Glutamatergic neuron (in vitro differentiated cells): ENCODE measurements around the gene KDM1B. TPM values are rescaled to one million over a fixed set of nuclear protein-coding genes. Genes with fewer than 3 reads are reported as not detected.
A peak's percentile ranks its signal among the peaks of the same experiment; 100 is the strongest.

Source experiments
- DNase-seq: peaks from one replicate; pipeline ENCODE4 v3.0.0; 2022
- H3K27ac Mint-ChIP-seq: one replicate; pipeline ENCODE4 v1.8.0; 2020; ENCODE audit warnings: mild to moderate bottlenecking, mixed read lengths, inconsistent platforms; ENCODE audit not compliant: unreplicated experiment
- H3K27me3 Mint-ChIP-seq: one replicate; pipeline ENCODE4 v1.8.0; 2020; ENCODE audit warnings: mild to moderate bottlenecking, moderate library complexity, mixed read lengths, inconsistent platforms; ENCODE audit not compliant: unreplicated experiment
- H3K36me3 Mint-ChIP-seq: one replicate; pipeline ENCODE4 v1.8.0; 2020; ENCODE audit warnings: mild to moderate bottlenecking, mixed read lengths, inconsistent platforms; ENCODE audit not compliant: unreplicated experiment
- H3K4me1 Mint-ChIP-seq: one replicate; pipeline ENCODE4 v1.8.0; 2020; ENCODE audit warnings: mild to moderate bottlenecking, low read depth, mixed read lengths, inconsistent platforms; ENCODE audit not compliant: unreplicated experiment
- H3K4me3 Mint-ChIP-seq: one replicate; pipeline ENCODE4 v1.8.0; 2020; ENCODE audit warnings: mild to moderate bottlenecking, mixed read lengths, inconsistent platforms; ENCODE audit not compliant: unreplicated experiment
- H3K9me3 Mint-ChIP-seq: one replicate; pipeline ENCODE4 v1.8.0; 2020; ENCODE audit warnings: mild to moderate bottlenecking, moderate library complexity, mixed read lengths, inconsistent platforms; ENCODE audit not compliant: unreplicated experiment
- long read RNA-seq: library from polyadenylated mRNA; unstranded; transcript quantifications from one replicate; pipeline ENCODE4 v2.0.0, GENCODE V29; 2020; ENCODE audit not compliant: unreplicated experiment
- total RNA-seq: library from RNA; stranded (reverse); fragmentation: NEBNext Ultra II Directional; extraction: Animal tissue kit (Norgen Biotek cat#: 25700); gene quantifications from one replicate; pipeline ENCODE4 v1.2.1, GENCODE V29; 2021; ENCODE audit not compliant: unreplicated experiment
- TF ChIP-seq, protein P1 (sequence below): fragments of 200-600 bp; sonication (generic); IDR thresholded peaks from one replicate; pipeline ENCODE4 v1.5.0; 2021; ENCODE audit not compliant: partially characterized antibody, unreplicated experiment

KDM1B gene, protein sequence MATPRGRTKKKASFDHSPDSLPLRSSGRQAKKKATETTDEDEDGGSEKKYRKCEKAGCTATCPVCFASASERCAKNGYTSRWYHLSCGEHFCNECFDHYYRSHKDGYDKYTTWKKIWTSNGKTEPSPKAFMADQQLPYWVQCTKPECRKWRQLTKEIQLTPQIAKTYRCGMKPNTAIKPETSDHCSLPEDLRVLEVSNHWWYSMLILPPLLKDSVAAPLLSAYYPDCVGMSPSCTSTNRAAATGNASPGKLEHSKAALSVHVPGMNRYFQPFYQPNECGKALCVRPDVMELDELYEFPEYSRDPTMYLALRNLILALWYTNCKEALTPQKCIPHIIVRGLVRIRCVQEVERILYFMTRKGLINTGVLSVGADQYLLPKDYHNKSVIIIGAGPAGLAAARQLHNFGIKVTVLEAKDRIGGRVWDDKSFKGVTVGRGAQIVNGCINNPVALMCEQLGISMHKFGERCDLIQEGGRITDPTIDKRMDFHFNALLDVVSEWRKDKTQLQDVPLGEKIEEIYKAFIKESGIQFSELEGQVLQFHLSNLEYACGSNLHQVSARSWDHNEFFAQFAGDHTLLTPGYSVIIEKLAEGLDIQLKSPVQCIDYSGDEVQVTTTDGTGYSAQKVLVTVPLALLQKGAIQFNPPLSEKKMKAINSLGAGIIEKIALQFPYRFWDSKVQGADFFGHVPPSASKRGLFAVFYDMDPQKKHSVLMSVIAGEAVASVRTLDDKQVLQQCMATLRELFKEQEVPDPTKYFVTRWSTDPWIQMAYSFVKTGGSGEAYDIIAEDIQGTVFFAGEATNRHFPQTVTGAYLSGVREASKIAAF
- total RNA-seq, result 21.1 TPM
- long read RNA-seq, partial matches to known transcripts, result 1 of 1 reads
- long read RNA-seq, other reads (novel, unspliced or antisense), result 0 of 1 reads

DNA sequence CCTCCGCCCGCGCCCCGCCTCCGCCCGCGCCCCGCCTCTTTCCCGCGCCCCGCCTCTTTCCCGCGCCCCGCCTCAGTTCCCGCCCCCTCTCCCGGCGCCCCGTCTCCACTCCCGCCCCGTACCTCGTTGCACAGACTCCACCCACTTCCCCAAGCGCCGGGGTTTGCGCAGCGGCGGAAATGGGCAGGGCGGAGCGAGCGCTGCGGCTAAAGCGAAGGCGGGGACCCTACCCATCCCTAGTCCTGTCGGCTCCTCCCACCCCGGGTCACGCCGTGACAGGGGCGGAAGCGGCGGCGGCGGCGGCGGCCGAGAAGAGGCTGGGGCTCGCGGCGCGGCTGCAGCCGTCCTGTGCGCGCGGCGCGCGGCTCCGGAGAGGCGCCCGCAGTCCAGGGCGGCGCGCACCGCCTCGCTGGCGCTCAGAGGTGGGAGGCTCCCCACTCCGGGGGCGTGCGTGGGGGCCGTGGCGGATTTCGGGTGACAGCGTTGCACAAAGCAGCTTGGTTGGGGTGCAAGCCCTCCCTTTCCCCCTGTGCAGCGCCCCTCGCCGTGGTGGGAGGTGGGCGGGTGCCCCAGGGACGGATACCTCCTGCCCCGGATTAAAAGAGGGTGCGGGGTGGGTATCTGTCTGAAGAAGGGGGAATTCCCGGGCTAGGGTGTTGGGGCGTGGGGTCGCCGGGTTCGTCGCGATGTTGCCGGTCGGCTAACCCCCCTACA is at the start of gene KDM1B:
TSS of gene KDM1B (plus strand) at position 273 of the 714 bp plus-strand sequence. CDS start 4,474 bp downstream, outside the sequence.
- peak within 1 kb of the TSS; percentile 89 for H3K27ac Mint-ChIP-seq
- TF ChIP-seq, protein P1, sequence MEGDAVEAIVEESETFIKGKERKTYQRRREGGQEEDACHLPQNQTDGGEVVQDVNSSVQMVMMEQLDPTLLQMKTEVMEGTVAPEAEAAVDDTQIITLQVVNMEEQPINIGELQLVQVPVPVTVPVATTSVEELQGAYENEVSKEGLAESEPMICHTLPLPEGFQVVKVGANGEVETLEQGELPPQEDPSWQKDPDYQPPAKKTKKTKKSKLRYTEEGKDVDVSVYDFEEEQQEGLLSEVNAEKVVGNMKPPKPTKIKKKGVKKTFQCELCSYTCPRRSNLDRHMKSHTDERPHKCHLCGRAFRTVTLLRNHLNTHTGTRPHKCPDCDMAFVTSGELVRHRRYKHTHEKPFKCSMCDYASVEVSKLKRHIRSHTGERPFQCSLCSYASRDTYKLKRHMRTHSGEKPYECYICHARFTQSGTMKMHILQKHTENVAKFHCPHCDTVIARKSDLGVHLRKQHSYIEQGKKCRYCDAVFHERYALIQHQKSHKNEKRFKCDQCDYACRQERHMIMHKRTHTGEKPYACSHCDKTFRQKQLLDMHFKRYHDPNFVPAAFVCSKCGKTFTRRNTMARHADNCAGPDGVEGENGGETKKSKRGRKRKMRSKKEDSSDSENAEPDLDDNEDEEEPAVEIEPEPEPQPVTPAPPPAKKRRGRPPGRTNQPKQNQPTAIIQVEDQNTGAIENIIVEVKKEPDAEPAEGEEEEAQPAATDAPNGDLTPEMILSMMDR, result no peak
- peaks cover 3% of the 10 kb centered on the region for H3K4me1 Mint-ChIP-seq
- no peaks in the 10 kb centered on the region for H3K36me3 Mint-ChIP-seq
- no peaks in the 10 kb centered on the region for H3K27me3 Mint-ChIP-seq
- H3K9me3 Mint-ChIP-seq, result no peaks in the 10 kb centered on the region
- H3K4me3 Mint-ChIP-seq, result peak within 1 kb of the TSS; percentile 96
- DNase-seq, result peak; percentile 98

DNA sequence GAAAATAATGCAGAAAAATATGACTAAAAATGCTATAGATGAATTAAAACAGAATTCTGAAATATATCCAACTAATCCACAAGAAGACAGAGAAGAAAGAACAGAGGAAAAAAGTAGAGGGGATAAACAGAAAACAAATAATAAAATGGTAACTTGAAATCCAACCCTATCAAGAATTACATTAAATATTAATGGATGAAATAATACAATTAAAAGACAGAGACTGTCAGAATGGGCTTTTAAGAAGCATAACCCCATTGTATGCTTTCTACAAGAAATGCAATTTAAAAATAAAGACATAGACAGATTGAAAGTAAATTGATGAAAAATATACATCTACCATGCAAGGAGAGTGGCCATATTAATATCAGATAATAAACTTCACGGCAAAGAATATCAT is 48.2 kb upstream of the KDM1B start:
- TF ChIP-seq, protein P1, result no peak
- Mint-ChIP-seq H3K4me3 (no peak overlapping the region), H3K9me3 (peaks cover 2% of the 10 kb centered on the region), H3K4me1 (no peaks in the 10 kb centered on the region), H3K27ac (no peak overlapping the region), H3K27me3 (no peaks in the 10 kb centered on the region), H3K36me3 (no peaks in the 10 kb centered on the region)
- no peak for DNase-seq

DNA sequence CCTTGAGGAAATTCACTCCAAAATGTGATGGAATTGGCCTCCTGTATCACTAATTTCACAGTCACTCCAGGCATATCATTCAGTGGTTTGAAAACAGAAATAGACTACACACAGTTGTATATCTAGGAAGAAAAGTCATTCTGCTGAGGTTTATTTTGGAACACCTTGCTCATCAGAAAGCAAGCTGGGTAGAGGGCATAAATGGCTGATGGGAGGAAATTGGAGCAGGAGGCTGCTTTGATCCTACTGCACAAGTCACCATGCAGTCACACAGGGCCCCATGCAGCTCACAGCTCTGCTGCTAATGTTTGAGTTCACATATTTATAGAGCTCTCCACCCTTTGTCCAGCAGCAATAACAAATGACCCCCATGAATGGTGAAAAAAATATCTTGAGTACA is 45.1 kb upstream of the KDM1B start:
- Mint-ChIP-seq H3K4me3 (no peak overlapping the region), H3K4me1 (no peaks in the 10 kb centered on the region), H3K27me3 (no peaks in the 10 kb centered on the region), H3K9me3 (peaks cover 2% of the 10 kb centered on the region), H3K27ac (no peak overlapping the region), H3K36me3 (no peaks in the 10 kb centered on the region)
- no peak for DNase-seq
- TF ChIP-seq, protein P1, result no peak

DNA sequence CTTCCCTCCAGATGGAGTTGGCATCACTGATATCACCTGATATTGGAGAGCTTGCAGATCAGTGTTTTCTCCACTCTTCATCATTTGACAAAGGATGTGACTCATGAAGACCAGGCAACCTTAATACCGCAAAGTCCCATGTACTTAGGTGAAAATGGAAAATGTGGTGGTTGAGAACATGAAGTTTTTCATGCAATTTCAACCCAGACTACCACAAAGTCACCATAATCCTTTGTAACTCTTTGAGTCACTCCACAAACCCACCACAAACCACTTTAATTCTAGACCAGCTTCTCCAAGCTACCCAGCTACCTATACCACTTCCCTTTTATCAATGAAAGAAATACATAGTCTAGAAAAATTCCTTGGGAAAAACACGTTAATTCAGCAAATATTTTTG is 39.9 kb upstream of the KDM1B start:
- Mint-ChIP-seq H3K27ac (no peak overlapping the region), H3K4me1 (peaks cover 7% of the 10 kb centered on the region), H3K27me3 (peaks cover 2% of the 10 kb centered on the region), H3K4me3 (no peak overlapping the region), H3K36me3 (no peaks in the 10 kb centered on the region), H3K9me3 (peaks cover 2% of the 10 kb centered on the region)
- TF ChIP-seq, protein P1, result no peak
- no peak for DNase-seq
